HG03342 (cell line): ENCODE results near the gene AP4M1.

Experiments
- ATAC-seq: cut with Tn5 transposase; IDR thresholded peaks from one replicate; pipeline ENCODE4 v1.9.1; 2021; ENCODE audit warnings: mild to moderate bottlenecking, moderate library complexity; ENCODE audit not compliant: unreplicated experiment

Gene AP4M1

GRCh38 chr7:100157069-100157333 lies 55.6 kb downstream of the AP4M1 start:
- ATAC-seq, result no peak

GRCh38 chr7:100157334-100158228 lies 56.1 kb downstream of the AP4M1 start:
- ATAC-seq, result no peak
